K562 (cell line): ENCODE results near the gene S100A4. TPM values are rescaled to one million over a fixed set of nuclear protein-coding genes. Genes with fewer than 3 reads are reported as not detected.

ENCODE experiments used
- ATAC-seq: fragments of 200-7000 bp; cut with Tn5 transposase; 3 replicates; pipeline ENCODE4 v1.9.1; 2020; ENCODE audit warnings: moderate library complexity
- BruUV-seq: library from RNA; stranded (reverse); fragments of 400-500 nt; replicated peaks from 2 replicates; lab custom pipeline; 2021; lab: Mats Ljungman, UMichigan
- CTCF ChIA-PET: fragments of 300-600 bp; formaldehyde crosslinking; extraction: SDS; loops from one replicate; lab custom pipeline; 2021; ENCODE audit warnings: low intra/inter-chr PET ratio; lab: Yijun Ruan, JAX
- POLR2A ChIA-PET: fragments of 300-600, 350-650 bp; sonication (Branson Sonifier 250); formaldehyde crosslinking; extraction: SDS; loops from one replicate; lab custom pipeline; 2021; ENCODE audit warnings: antibody characterized with exemption, inconsistent platforms; lab: Yijun Ruan, JAX
- DNase-seq, 4 experiments: peaks; one replicate each; pipeline versions ENCODE4 v3.0.0 to v3.0.0-alpha.2; 2011 to 2018; ENCODE audit warnings: low spot score in 3 of 4, mixed read lengths in 3 of 4; ENCODE audit errors: extremely low read depth in 1 of 4
- FAIRE-seq: peaks from 2 replicates; lab custom pipeline; 2011; peaks lifted over from hg19 to GRCh38; lab: Jason Lieb, UNC
- H2AFZ ChIP-seq: 2 replicates; pipeline ENCODE4 v1.6.0; 2011; ENCODE audit warnings: low read depth, low read length, control low read depth, inconsistent platforms
- H3K27ac ChIP-seq: fragments of 200-600 bp; 3 replicates; pipeline ENCODE4 v1.8.0; 2011; ENCODE audit warnings: low read depth, mild to moderate bottlenecking, control low read depth, inconsistent platforms, low read length, moderate library complexity, mixed read lengths; ENCODE audit errors: extremely low read depth
- H3K27me3 ChIP-seq, 2 experiments: fragments of 300-600 bp in 1 of 2; 2 replicates in 1 of 2; 3 replicates in 1 of 2; pipeline versions ENCODE4 v1.6.0 to v1.8.0; 2011; ENCODE audit warnings: inconsistent platforms in 2 of 2, low read length in 2 of 2, mild to moderate bottlenecking in 1 of 2, mixed read lengths in 1 of 2, moderate library complexity in 1 of 2; ENCODE audit not compliant: control insufficient read depth in 2 of 2, insufficient read depth in 2 of 2
- H3K36me3 ChIP-seq: fragments of 300-600 bp; 3 replicates; pipeline ENCODE4 v1.8.0; 2011; ENCODE audit warnings: mild to moderate bottlenecking, low read length, inconsistent platforms; ENCODE audit not compliant: control insufficient read depth, insufficient read depth
- H3K4me1 ChIP-seq, 2 experiments: fragments of 200-600 bp in 1 of 2; replicated peaks in 1 of 2; 2 replicates in 1 of 2; 3 replicates in 1 of 2; pipeline versions ENCODE4 v1.5.1 to v1.8.0; 2011; ENCODE audit warnings: inconsistent platforms in 2 of 2, low read length in 2 of 2, mild to moderate bottlenecking in 1 of 2, mixed read lengths in 1 of 2, moderate library complexity in 1 of 2; ENCODE audit not compliant: control insufficient read depth in 2 of 2, insufficient read depth in 2 of 2
- H3K4me2 ChIP-seq: 2 replicates; pipeline ENCODE4 v1.6.1; 2011; ENCODE audit warnings: low read length, control low read depth, inconsistent platforms, mixed read lengths; ENCODE audit not compliant: insufficient read depth
- H3K4me3 ChIP-seq: fragments of 200-600 bp; sonication (generic), shearing (Covaris generic); 2 replicates; pipeline ENCODE4 v1.5.1; 2016; ENCODE audit warnings: control low read depth, inconsistent platforms
- H3K79me2 ChIP-seq: fragments of 200-600 bp; 3 replicates; pipeline ENCODE4 v1.8.0; 2011; ENCODE audit warnings: low read length, inconsistent platforms; ENCODE audit not compliant: control insufficient read depth, insufficient read depth
- H3K9ac ChIP-seq, 2 experiments: 2 replicates each; pipeline versions ENCODE4 v1.6.0 to v1.6.1; 2011; ENCODE audit warnings: low read depth in 2 of 2, low read length in 2 of 2, control low read depth in 1 of 2, inconsistent platforms in 1 of 2, mild to moderate bottlenecking in 1 of 2, mixed read lengths in 1 of 2; ENCODE audit not compliant: insufficient read depth in 1 of 2
- H3K9me1 ChIP-seq: one replicate; pipeline ENCODE4 v1.6.0; 2011; ENCODE audit warnings: inconsistent platforms, mild to moderate bottlenecking, low read length, moderate library complexity; ENCODE audit not compliant: control insufficient read depth, insufficient read depth
- H3K9me3 ChIP-seq: replicated peaks from 2 replicates; pipeline ENCODE4 v1.5.1; 2011; ENCODE audit warnings: low read depth, low read length, inconsistent platforms; ENCODE audit not compliant: control insufficient read depth, insufficient read depth
- H4K20me1 ChIP-seq: replicated peaks from 2 replicates; pipeline ENCODE4 v1.6.1; 2011; ENCODE audit warnings: low read length, inconsistent platforms, mixed read lengths; ENCODE audit not compliant: control insufficient read depth, insufficient read depth
- EGR1 ChIP-seq: fragments of 450-650 bp; conservative IDR thresholded peaks from 2 replicates; pipeline ENCODE4 v1.6.1; 2017; ENCODE audit warnings: mild to moderate bottlenecking
- ELK1 ChIP-seq: sonication (generic); formaldehyde crosslinking; IDR thresholded peaks from 2 replicates; pipeline ENCODE4 v1.8.1; 2022; ENCODE audit warnings: missing genetic modification reagents
- MECOM ChIP-seq: fragments of 250-450 bp; sonication (Bioruptor Pico); IDR thresholded peaks from 2 replicates; pipeline ENCODE4 v1.8.0; 2022; ENCODE audit warnings: inconsistent platforms
- MYNN ChIP-seq, 2 experiments: sonication (generic); formaldehyde crosslinking in 1 of 2; IDR thresholded peaks; 2 replicates each; pipeline versions ENCODE4 v1.5.0 to v1.6.1; 2016 to 2020; ENCODE audit warnings: antibody characterized with exemption in 1 of 2, missing genetic modification reagents in 1 of 2
- NFRKB ChIP-seq: fragments of 450-650 bp; IDR thresholded peaks from 2 replicates; pipeline ENCODE4 v1.6.1; 2016; ENCODE audit warnings: low read depth
- SUPT5H ChIP-seq: fragments of 450-650 bp; IDR thresholded peaks from 2 replicates; pipeline ENCODE4 v1.6.1; 2016
- TGIF2 ChIP-seq: sonication (generic); formaldehyde crosslinking; IDR thresholded peaks from 2 replicates; pipeline ENCODE4 v1.8.1; 2022; ENCODE audit warnings: mild to moderate bottlenecking, missing genetic modification reagents, moderate library complexity
- ZNF431 ChIP-seq: sonication (generic); formaldehyde crosslinking; IDR thresholded peaks from 2 replicates; pipeline ENCODE4 v1.8.0; 2022; ENCODE audit warnings: mild to moderate bottlenecking, missing genetic modification reagents
- ZNF584 ChIP-seq: fragments of 200-800 bp; sonication (Bioruptor generic); IDR thresholded peaks from 2 replicates; pipeline ENCODE4 v1.6.1; 2016; ENCODE audit warnings: low read depth, mild to moderate bottlenecking, missing genetic modification characterization, missing compliant biosample characterization
- WGBS: fragments of 100-300 bp; shearing (Covaris generic); methylation state at CpG from one replicate; pipeline ENCODE4 v1.1.6; 2016; ENCODE audit warnings: low coverage, mixed read lengths; ENCODE audit not compliant: insufficient coverage; ENCODE audit errors: missing lambda C conversion rate; 5-methylcytosine and 5-hydroxymethylcytosine counted together
- in situ Hi-C: fragments of 300-500 bp; cut with MboI; formaldehyde crosslinking; loops from 4 replicates; pipeline ENCODE4 v1.15.0; 2018; ENCODE audit warnings: inconsistent platforms, mixed read lengths
- intact Hi-C: fragments of 100-400 bp; cut with micrococcal nuclease; formaldehyde crosslinking; loops from 2 replicates; pipeline ENCODE4 v1.14.2; 2022
- polyA plus RNA-seq, 8 experiments: library from polyadenylated mRNA; depleted of rRNA in 4 of 8; stranded (reverse) in 5 of 8; unstranded in 3 of 8; fragments of >200 nt; fragmentation: Nextera tagmentation in 2 of 8; fragmentation: Illumina TruSeq in 1 of 8; extraction: Ambion mirVana in 2 of 8; extraction: Trizol in 1 of 8; gene quantifications; 2 replicates each; pipeline versions ENCODE4 v1.2.1 to v1.2.3, GENCODE V29; 2011 to 2014; ENCODE audit warnings: inconsistent platforms in 1 of 8, missing spikeins in 1 of 8
- total RNA-seq, 7 experiments: library from RNA; depleted of rRNA in 6 of 7; stranded (reverse); fragments of >200 nt in 6 of 7; fragmentation: Illumina TruSeq in 2 of 7; extraction: Trizol in 2 of 7; gene quantifications; 2 replicates each; pipeline versions ENCODE4 v1.2.1 to v1.2.3, GENCODE V29; 2011 to 2021; ENCODE audit warnings: low replicate concordance in 1 of 7
- TF ChIP-seq, protein P1 (sequence below): fragments of 450-650 bp; IDR thresholded peaks from 2 replicates; pipeline ENCODE4 v1.6.1; 2017; ENCODE audit warnings: antibody characterized with exemption, mild to moderate bottlenecking
- TF ChIP-seq, protein P2 (sequence below): fragments of 450-650 bp; IDR thresholded peaks from 2 replicates; pipeline ENCODE4 v1.6.1; 2014; ENCODE audit warnings: low read depth, mild to moderate bottlenecking, moderate library complexity, borderline replicate concordance
- TF ChIP-seq, protein P3 (sequence below): fragments of 450-650 bp; formaldehyde crosslinking; IDR thresholded peaks from 2 replicates; pipeline ENCODE4 v1.4.0; 2020; ENCODE audit warnings: mild to moderate bottlenecking, moderate library complexity

S100A4 gene
- total and polyA plus RNA-seq, 9 of the 15 experiments (the other 6 are each of a cell fraction or from before 2014, with no cell fraction given): 3.7 to 20.1 (median 11.2) TPM

DNA sequence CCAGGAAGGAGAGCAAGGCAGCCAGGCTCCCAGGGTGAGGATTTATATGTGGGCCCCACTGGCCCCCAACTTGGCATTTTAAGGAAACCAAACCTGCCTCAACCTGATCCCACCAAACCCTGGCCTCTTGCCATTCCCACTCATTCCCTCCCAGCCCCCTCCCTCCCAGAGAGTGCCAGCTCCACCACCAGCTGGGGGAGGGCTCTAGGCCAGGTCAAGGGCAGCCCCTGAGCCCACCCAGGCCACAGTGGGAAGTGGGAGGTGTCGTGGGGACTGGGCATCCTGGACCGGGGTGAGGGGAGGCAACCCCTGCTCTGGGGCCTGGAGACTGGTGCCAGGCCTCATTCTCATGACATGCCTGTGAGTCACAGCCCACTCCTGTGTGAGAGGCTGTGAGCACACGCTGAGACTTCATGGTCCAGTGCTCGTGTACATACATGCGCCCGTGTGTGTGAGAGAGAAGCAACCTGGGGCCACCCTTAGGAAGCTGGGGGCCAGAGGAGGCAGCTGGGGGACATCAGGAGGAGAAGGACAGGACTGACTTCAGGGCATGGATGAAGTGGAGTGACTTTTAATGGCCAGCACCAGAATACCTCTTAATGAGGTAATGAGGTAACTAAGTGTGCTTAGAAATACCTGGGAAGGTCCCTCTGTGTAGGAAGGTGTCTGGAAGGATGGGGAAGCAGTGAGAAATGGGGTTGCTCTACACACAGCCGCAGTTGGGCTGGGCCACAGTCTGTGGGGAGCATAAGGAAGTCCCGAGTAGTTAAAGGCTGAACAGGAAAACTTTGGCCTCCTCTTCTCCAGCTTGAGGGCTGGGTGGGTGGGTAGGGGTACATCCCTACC is 20.1 kb upstream of the S100A4 start, which contains the start of gene S100A2:
S100A2 (minus strand) TSS at position 316 of the 846 bp plus-strand sequence. CDS start 1,967 bp downstream, outside the sequence.
- Histone ChIP-seq H3K36me3 (no peaks in the 10 kb centered on the region), H3K79me2 (no peaks in the 10 kb centered on the region), H3K9ac (peak within 1 kb of the TSS; percentile 60 to 89; a peak in 3 of 4 replicates), H3K27ac (peak within 1 kb of the TSS; percentile 95), H3K4me1 (peaks cover 35 to 38% of the 10 kb centered on the region in 2 experiments), H3K9me3 (no peaks in the 10 kb centered on the region), H4K20me1 (no peaks in the 10 kb centered on the region), H3K9me1 (peaks cover 9% of the 10 kb centered on the region), H3K4me2 (peak within 1 kb of the TSS; percentile 62), H3K4me3 (no peak within 1 kb of the TSS), H3K27me3 (no peaks in the 10 kb centered on the region), H2AFZ (peak within 1 kb of the TSS; percentile 91)
- DNase-seq (peak in 1 of 4 experiments; percentile 35), FAIRE-seq (peak; percentile 42), ATAC-seq (peak; percentile 31)
- CTCF ChIA-PET: interaction anchor here (5.0 kb wide), 1 partner anchor 55 kb away, joined by 58 read pairs; no protein-coding TSS in a partner anchor
- in situ Hi-C loops (loop anchor here (5.0 to 10.0 kb wide), 2 partner anchors 33 to 51 kb away; no protein-coding TSS in a partner anchor), intact Hi-C loops (loop anchor here (5.0 kb wide), 1 partner anchor 182 kb away; no protein-coding TSS in a partner anchor)
- BruUV-seq: no TSS peak
- WGBS: 57% methylated on average over 8 of the region's 8 CpGs
- POLR2A ChIA-PET: interaction anchor here (1.0 to 1.2 kb wide), 3 partner anchors 37 to 63 kb away, joined by 3 to 4 read pairs (median 3); partner anchors contain the start of gene S100A1
- TF ChIP-seq, protein P1, sequence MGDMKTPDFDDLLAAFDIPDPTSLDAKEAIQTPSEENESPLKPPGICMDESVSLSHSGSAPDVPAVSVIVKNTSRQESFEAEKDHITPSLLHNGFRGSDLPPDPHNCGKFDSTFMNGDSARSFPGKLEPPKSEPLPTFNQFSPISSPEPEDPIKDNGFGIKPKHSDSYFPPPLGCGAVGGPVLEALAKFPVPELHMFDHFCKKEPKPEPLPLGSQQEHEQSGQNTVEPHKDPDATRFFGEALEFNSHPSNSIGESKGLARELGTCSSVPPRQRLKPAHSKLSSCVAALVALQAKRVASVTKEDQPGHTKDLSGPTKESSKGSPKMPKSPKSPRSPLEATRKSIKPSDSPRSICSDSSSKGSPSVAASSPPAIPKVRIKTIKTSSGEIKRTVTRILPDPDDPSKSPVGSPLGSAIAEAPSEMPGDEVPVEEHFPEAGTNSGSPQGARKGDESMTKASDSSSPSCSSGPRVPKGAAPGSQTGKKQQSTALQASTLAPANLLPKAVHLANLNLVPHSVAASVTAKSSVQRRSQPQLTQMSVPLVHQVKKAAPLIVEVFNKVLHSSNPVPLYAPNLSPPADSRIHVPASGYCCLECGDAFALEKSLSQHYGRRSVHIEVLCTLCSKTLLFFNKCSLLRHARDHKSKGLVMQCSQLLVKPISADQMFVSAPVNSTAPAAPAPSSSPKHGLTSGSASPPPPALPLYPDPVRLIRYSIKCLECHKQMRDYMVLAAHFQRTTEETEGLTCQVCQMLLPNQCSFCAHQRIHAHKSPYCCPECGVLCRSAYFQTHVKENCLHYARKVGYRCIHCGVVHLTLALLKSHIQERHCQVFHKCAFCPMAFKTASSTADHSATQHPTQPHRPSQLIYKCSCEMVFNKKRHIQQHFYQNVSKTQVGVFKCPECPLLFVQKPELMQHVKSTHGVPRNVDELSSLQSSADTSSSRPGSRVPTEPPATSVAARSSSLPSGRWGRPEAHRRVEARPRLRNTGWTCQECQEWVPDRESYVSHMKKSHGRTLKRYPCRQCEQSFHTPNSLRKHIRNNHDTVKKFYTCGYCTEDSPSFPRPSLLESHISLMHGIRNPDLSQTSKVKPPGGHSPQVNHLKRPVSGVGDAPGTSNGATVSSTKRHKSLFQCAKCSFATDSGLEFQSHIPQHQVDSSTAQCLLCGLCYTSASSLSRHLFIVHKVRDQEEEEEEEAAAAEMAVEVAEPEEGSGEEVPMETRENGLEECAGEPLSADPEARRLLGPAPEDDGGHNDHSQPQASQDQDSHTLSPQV: peak; percentile 75
- TF ChIP-seq, protein P2, sequence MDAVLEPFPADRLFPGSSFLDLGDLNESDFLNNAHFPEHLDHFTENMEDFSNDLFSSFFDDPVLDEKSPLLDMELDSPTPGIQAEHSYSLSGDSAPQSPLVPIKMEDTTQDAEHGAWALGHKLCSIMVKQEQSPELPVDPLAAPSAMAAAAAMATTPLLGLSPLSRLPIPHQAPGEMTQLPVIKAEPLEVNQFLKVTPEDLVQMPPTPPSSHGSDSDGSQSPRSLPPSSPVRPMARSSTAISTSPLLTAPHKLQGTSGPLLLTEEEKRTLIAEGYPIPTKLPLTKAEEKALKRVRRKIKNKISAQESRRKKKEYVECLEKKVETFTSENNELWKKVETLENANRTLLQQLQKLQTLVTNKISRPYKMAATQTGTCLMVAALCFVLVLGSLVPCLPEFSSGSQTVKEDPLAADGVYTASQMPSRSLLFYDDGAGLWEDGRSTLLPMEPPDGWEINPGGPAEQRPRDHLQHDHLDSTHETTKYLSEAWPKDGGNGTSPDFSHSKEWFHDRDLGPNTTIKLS: no peak
- TF ChIP-seq, protein P3, sequence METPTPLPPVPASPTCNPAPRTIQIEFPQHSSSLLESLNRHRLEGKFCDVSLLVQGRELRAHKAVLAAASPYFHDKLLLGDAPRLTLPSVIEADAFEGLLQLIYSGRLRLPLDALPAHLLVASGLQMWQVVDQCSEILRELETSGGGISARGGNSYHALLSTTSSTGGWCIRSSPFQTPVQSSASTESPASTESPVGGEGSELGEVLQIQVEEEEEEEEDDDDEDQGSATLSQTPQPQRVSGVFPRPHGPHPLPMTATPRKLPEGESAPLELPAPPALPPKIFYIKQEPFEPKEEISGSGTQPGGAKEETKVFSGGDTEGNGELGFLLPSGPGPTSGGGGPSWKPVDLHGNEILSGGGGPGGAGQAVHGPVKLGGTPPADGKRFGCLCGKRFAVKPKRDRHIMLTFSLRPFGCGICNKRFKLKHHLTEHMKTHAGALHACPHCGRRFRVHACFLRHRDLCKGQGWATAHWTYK: peak; percentile 47; the same call in 1 of the 2 replicates
- TF ChIP-seq ZNF431 (no peak), ELK1 (CRISPR knock-in tag) (no peak), SUPT5H (no peak), ZNF584 (CRISPR knock-in tag) (peak; percentile 74), EGR1 (no peak), NFRKB (peak; percentile 33), MECOM (CRISPR knock-in tag) (no peak), MYNN (IDR thresholded peaks at IDR 0.05) (no peak), MYNN (CRISPR knock-in tag; IDR thresholded peaks at IDR 0.05) (no peak), TGIF2 (CRISPR knock-in tag) (no peak)
